ENCODE measurements around the gene PARK7. TPM values are rescaled to one million over a fixed set of nuclear protein-coding genes. Genes with fewer than 3 reads are reported as not detected.
"Not testable (repeated sequence)": the region's sequence is repeated elsewhere in the genome, so short reads cannot be mapped to it uniquely, and the experiment has no call there.

Gene PARK7
- total RNA-seq, 1 experiment from 2014 or later, result 352 TPM

DNA sequence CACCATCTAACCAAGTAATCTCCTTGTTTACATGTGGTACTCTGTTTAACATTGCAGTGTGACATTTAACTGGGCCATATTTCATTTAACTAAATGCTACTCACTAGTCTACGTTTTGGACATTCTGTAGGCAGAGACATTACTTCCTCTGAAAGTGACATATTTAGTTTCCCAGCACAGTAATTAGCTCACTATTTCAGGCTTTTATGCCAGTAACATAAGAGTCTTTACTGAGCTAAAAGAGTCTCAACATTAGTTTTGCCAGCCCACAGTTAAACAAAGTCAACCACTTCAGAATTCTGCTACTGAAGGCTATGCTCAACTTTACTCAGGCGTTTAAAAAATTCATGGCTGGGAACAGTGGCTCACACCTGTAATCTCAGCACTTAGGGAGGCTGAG, 18.3 kb upstream of the PARK7 start:
- Histone ChIP-seq H3K27ac (ENCODE audit: low read depth, low read length, poor library complexity, severe bottlenecking) (no peak overlapping the region), H3K27me3 (replicated peaks; ENCODE audit: insufficient read depth, low read depth, low read length, poor library complexity) (peaks cover 15% of the 10 kb centered on the region), H3K4me1 (ENCODE audit: insufficient read depth, low read length, poor library complexity, severe bottlenecking) (no peaks in the 10 kb centered on the region), H3K9me3 (ENCODE audit: low read depth, low read length, poor library complexity, severe bottlenecking) (no peaks in the 10 kb centered on the region), H3K36me3 (ENCODE audit: insufficient read depth, low read length, poor library complexity, severe bottlenecking) (no peaks in the 10 kb centered on the region), H3K4me3 (ENCODE audit: low read depth, low read length, poor library complexity, severe bottlenecking) (no peak overlapping the region)
- TF ChIP-seq, protein P1, sequence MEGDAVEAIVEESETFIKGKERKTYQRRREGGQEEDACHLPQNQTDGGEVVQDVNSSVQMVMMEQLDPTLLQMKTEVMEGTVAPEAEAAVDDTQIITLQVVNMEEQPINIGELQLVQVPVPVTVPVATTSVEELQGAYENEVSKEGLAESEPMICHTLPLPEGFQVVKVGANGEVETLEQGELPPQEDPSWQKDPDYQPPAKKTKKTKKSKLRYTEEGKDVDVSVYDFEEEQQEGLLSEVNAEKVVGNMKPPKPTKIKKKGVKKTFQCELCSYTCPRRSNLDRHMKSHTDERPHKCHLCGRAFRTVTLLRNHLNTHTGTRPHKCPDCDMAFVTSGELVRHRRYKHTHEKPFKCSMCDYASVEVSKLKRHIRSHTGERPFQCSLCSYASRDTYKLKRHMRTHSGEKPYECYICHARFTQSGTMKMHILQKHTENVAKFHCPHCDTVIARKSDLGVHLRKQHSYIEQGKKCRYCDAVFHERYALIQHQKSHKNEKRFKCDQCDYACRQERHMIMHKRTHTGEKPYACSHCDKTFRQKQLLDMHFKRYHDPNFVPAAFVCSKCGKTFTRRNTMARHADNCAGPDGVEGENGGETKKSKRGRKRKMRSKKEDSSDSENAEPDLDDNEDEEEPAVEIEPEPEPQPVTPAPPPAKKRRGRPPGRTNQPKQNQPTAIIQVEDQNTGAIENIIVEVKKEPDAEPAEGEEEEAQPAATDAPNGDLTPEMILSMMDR (conservative IDR thresholded peaks at IDR 0.05; ENCODE audit: low read depth, low read length), result no peak
- TF ChIP-seq EZH2 (IDR thresholded peaks at IDR 0.05; ENCODE audit: borderline replicate concordance, low read depth, low read length, poor library complexity, severe bottlenecking), result no peak
- ChIA-PET POLR2A (ENCODE audit: low non-redundant PET) (no interaction called here), CTCF (interaction anchor here (0.5 to 1.6 kb wide), 3 partner anchors 40 to 406 kb away, joined by 3 to 5 read pairs (median 4); no protein-coding TSS in a partner anchor)
- DNase-seq (ENCODE audit: low spot score), result no peak
- intact Hi-C loops (cut with micrococcal nuclease; ENCODE audit: unreplicated experiment), result no loop called here
- no TSS peak for BruUV-seq (replicated peaks)

DNA sequence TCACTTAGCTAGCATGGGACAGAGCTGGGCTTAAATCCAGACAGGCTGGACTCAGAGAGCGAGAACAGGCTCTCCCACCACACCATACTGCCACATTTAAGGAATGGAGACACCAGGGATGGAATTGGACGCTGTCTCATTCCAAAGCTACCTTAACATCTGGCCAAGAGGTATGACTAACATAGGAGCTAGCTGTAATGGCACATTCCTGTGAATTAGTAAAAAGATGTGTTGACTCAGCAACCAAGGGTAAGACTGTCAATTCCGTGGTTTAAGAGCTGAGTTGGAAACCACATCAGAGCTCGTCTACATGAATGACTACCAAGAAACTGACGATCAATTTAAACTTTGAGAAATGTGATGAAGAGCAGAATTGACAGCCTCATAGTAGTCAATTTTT, 12.6 kb upstream of the PARK7 start:
- Histone ChIP-seq H3K4me1 (ENCODE audit: insufficient read depth, low read length, poor library complexity, severe bottlenecking) (no peaks in the 10 kb centered on the region), H3K27ac (ENCODE audit: low read depth, low read length, poor library complexity, severe bottlenecking) (no peak overlapping the region), H3K9me3 (ENCODE audit: low read depth, low read length, poor library complexity, severe bottlenecking) (no peaks in the 10 kb centered on the region), H3K27me3 (replicated peaks; ENCODE audit: insufficient read depth, low read depth, low read length, poor library complexity) (no peaks in the 10 kb centered on the region), H3K4me3 (ENCODE audit: low read depth, low read length, poor library complexity, severe bottlenecking) (no peak overlapping the region), H3K36me3 (ENCODE audit: insufficient read depth, low read length, poor library complexity, severe bottlenecking) (no peaks in the 10 kb centered on the region)
- no peak for DNase-seq (ENCODE audit: low spot score)
- no TSS peak for BruUV-seq (replicated peaks)
- no peak for TF ChIP-seq EZH2 (IDR thresholded peaks at IDR 0.05; ENCODE audit: borderline replicate concordance, low read depth, low read length, poor library complexity, severe bottlenecking)
- TF ChIP-seq, protein P1 (conservative IDR thresholded peaks at IDR 0.05; ENCODE audit: low read depth, low read length), result no peak
- ChIA-PET CTCF (interaction anchor here (1.1 kb wide), 1 partner anchor 26 kb away, joined by 5 read pairs; no protein-coding TSS in a partner anchor), POLR2A (ENCODE audit: low non-redundant PET) (no interaction called here)
- intact Hi-C loops (cut with micrococcal nuclease; ENCODE audit: unreplicated experiment), result no loop called here

DNA sequence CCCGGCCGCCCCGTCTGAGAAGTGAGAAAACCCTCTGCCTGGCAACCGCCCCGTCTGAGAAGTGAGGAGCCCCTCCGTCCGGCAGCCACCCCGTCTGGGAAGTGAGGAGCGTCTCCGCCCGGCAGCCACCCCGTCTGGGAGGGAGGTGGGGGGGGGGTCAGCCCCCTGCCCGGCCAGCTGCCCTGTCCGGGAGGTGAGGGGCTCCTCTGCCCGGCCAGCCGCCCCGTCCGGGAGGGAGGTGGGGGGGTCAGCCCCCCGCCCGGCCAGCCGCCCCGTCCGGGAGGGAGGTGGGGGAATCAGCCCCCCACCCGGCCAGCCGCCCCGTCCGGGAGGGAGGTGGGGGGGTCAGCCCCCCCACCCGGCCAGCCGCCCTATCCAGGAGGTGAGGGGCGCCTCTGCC, 8.7 kb upstream of the PARK7 start:
- CTCF ChIA-PET, result not testable (repeated sequence)

DNA sequence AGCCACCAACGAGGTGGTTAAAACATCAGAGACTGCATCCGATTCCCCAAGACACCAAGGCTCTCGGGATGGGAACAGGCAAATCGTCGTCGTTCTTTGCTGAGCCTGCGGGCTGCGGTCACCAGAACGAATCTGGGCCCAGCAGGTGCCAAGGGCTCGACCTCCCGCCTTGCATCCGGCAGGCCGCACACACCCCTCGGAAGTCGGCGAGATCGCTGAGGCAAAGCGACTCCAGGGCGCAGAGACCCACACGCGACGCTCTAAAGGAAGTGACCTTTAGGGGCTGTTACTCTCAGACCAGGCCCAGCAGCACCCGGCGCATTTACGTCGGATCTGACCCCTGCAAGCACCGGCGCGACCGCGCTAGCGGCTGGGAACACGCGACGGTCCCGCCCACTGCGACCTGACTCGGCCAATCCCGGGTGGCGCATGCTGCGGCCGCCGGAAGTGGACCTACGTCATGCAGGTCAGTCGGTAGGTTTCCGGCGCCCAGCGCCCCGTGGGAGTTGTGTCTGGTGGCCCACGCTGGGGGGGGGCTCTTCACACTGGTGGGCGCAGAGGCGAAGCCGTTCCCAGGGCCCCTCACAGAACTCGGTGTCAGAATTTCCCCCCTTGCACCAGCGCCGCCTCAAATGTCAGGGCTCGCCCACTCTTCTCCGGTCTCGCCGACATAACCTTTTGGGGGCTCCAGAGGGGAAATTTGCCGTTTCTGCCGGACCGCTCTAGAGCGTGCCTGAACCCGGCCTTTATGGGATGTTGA, 7.5 kb upstream of the PARK7 start:
- ChIA-PET CTCF (no interaction called here), POLR2A (ENCODE audit: low non-redundant PET) (no interaction called here)
- Histone ChIP-seq H3K9me3 (ENCODE audit: low read depth, low read length, poor library complexity, severe bottlenecking) (no peaks in the 10 kb centered on the region), H3K36me3 (ENCODE audit: insufficient read depth, low read length, poor library complexity, severe bottlenecking) (no peaks in the 10 kb centered on the region), H3K27ac (ENCODE audit: low read depth, low read length, poor library complexity, severe bottlenecking) (peak overlapping the region; percentile 74), H3K4me1 (ENCODE audit: insufficient read depth, low read length, poor library complexity, severe bottlenecking) (no peaks in the 10 kb centered on the region), H3K4me3 (ENCODE audit: low read depth, low read length, poor library complexity, severe bottlenecking) (peak overlapping the region; percentile 58), H3K27me3 (replicated peaks; ENCODE audit: insufficient read depth, low read depth, low read length, poor library complexity) (no peaks in the 10 kb centered on the region)
- no TSS peak for BruUV-seq (replicated peaks)
- intact Hi-C loops (cut with micrococcal nuclease; ENCODE audit: unreplicated experiment), result no loop called here
- TF ChIP-seq, protein P1 (conservative IDR thresholded peaks at IDR 0.05; ENCODE audit: low read depth, low read length), result no peak
- TF ChIP-seq EZH2 (IDR thresholded peaks at IDR 0.05; ENCODE audit: borderline replicate concordance, low read depth, low read length, poor library complexity, severe bottlenecking), result no peak
- peak; percentile 82 for DNase-seq (ENCODE audit: low spot score)

More for the DNA sequence above, 8.7 kb upstream of the PARK7 start:
- H3K27ac ChIP-seq (ENCODE audit: low read depth, low read length, poor library complexity, severe bottlenecking); H3K9me3 ChIP-seq (ENCODE audit: low read depth, low read length, poor library complexity, severe bottlenecking); DNase-seq (ENCODE audit: low spot score); intact Hi-C loops (cut with micrococcal nuclease; ENCODE audit: unreplicated experiment); H3K27me3 ChIP-seq (replicated peaks; ENCODE audit: insufficient read depth, low read depth, low read length, poor library complexity); POLR2A ChIA-PET (ENCODE audit: low non-redundant PET); H3K4me3 ChIP-seq (ENCODE audit: low read depth, low read length, poor library complexity, severe bottlenecking); H3K36me3 ChIP-seq (ENCODE audit: insufficient read depth, low read length, poor library complexity, severe bottlenecking); BruUV-seq (replicated peaks); H3K4me1 ChIP-seq (ENCODE audit: insufficient read depth, low read length, poor library complexity, severe bottlenecking): not testable (repeated sequence)
